Gastroesophageal sphincter (tissue), 4 donors: ENCODE results near the gene FOXK1. TPM values are rescaled to one million over a fixed set of nuclear protein-coding genes. Genes with fewer than 3 reads are reported as not detected.
"Not testable (repeated sequence)": the region's sequence is repeated elsewhere in the genome, so short reads cannot be mapped to it uniquely, and the experiment has no call there.

Source experiments
- ATAC-seq: fragments of 150-250 bp; one replicate; pipeline ENCODE4 v1.9.1; 2016; ENCODE audit warnings: mild to moderate bottlenecking, moderate library complexity
- H3K27ac ChIP-seq, 4 donors: fragments of 200-600 bp; sonication (generic) in 3 of 4; 1 replicate in 3 of 4; 2 replicates in 1 of 4; pipeline ENCODE4 v1.5.1; 2016 to 2019
- H3K27me3 ChIP-seq: fragments of 200-600 bp; sonication (generic); one replicate; pipeline ENCODE4 v1.5.1; 2019
- H3K36me3 ChIP-seq, 2 donors: fragments of 200-600 bp; sonication (generic); one replicate each; pipeline ENCODE4 v1.5.1; 2019; ENCODE audit warnings: control low read depth in 1 of 2
- H3K4me1 ChIP-seq, 3 donors: fragments of 200-600 bp; sonication (generic); 1 replicate in 2 of 3; 2 replicates in 1 of 3; pipeline ENCODE4 v1.5.1; 2016 to 2019; ENCODE audit warnings: control low read depth in 2 of 3
- H3K4me3 ChIP-seq, 2 donors: fragments of 200-600 bp; sonication (generic); one replicate each; pipeline ENCODE4 v1.5.1; 2019; ENCODE audit warnings: mild to moderate bottlenecking in 1 of 2, moderate library complexity in 1 of 2
- H3K9me3 ChIP-seq, 3 donors: fragments of 200-600 bp; sonication (generic); one replicate each; pipeline ENCODE4 v1.5.1; 2017 to 2019; ENCODE audit warnings: control low read depth in 2 of 3
- EP300 ChIP-seq: sonication (generic); formaldehyde crosslinking; IDR thresholded peaks from one replicate; pipeline ENCODE4 v1.6.1; 2017; ENCODE audit warnings: antibody characterized with exemption, mild to moderate bottlenecking
- POLR2A ChIP-seq, 2 donors: fragments of 450-650 bp; IDR thresholded peaks; one replicate each; pipeline ENCODE4 v1.6.1; 2017; ENCODE audit warnings: antibody characterized with exemption in 2 of 2, mild to moderate bottlenecking in 2 of 2, moderate library complexity in 1 of 2
- POLR2AphosphoS5 ChIP-seq: sonication (generic); formaldehyde crosslinking; IDR thresholded peaks from one replicate; pipeline ENCODE4 v1.6.1; 2017; ENCODE audit warnings: antibody characterized with exemption
- WGBS, 2 donors: methylation state at CpG; one replicate each; pipeline ENCODE4 v1.1.5; 2018; ENCODE audit warnings: low coverage in 1 of 2; 5-methylcytosine and 5-hydroxymethylcytosine counted together
- total RNA-seq, 4 donors: library from RNA; depleted of rRNA; stranded (reverse); fragments of >200 nt; gene quantifications; one replicate each; pipeline ENCODE4 v1.1.0, GENCODE V29; 2016
- TF ChIP-seq, protein P1 (sequence below), 4 experiments: fragments of 200-600 bp in 2 of 4; fragments of 450-650 bp in 2 of 4; sonication (generic) in 1 of 4; IDR thresholded peaks; one replicate each; pipeline ENCODE4 v1.5.1; 2017 to 2019; ENCODE audit warnings: antibody characterized with exemption in 4 of 4, mild to moderate bottlenecking in 2 of 4, moderate library complexity in 2 of 4

Gene FOXK1
- total RNA-seq, 4 donors from 2014 or later: 28.5 to 45.2 (median 30.0) TPM

GRCh38 chr7:4641091-4641666 lies 40.9 kb upstream of the FOXK1 start:
- WGBS, 2 donors: 13 to 67% methylated on average over 3 to 7 of the region's 18 CpGs
- H3K36me3 ChIP-seq: no peaks in the 10 kb centered on the region
- TF ChIP-seq, protein P1, sequence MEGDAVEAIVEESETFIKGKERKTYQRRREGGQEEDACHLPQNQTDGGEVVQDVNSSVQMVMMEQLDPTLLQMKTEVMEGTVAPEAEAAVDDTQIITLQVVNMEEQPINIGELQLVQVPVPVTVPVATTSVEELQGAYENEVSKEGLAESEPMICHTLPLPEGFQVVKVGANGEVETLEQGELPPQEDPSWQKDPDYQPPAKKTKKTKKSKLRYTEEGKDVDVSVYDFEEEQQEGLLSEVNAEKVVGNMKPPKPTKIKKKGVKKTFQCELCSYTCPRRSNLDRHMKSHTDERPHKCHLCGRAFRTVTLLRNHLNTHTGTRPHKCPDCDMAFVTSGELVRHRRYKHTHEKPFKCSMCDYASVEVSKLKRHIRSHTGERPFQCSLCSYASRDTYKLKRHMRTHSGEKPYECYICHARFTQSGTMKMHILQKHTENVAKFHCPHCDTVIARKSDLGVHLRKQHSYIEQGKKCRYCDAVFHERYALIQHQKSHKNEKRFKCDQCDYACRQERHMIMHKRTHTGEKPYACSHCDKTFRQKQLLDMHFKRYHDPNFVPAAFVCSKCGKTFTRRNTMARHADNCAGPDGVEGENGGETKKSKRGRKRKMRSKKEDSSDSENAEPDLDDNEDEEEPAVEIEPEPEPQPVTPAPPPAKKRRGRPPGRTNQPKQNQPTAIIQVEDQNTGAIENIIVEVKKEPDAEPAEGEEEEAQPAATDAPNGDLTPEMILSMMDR (IDR thresholded peaks at IDR 0.05): peak in 2 of 4 experiments; percentile 42 to 48
- TF ChIP-seq POLR2A (IDR thresholded peaks at IDR 0.05): no peak
- TF ChIP-seq EP300: no peak
- no peaks in the 10 kb centered on the region for H3K9me3 ChIP-seq
- peaks cover 0 to 14% (median 0%) of the 10 kb centered on the region in 3 donors for H3K4me1 ChIP-seq
- ATAC-seq: no peak
- H3K27me3 ChIP-seq: no peaks in the 10 kb centered on the region
- peak overlapping the region in 3 of 4 donors; percentile 89 to 95 (median 94) for H3K27ac ChIP-seq
- H3K4me3 ChIP-seq: peak overlapping the region; percentile 33 to 72

DNA sequence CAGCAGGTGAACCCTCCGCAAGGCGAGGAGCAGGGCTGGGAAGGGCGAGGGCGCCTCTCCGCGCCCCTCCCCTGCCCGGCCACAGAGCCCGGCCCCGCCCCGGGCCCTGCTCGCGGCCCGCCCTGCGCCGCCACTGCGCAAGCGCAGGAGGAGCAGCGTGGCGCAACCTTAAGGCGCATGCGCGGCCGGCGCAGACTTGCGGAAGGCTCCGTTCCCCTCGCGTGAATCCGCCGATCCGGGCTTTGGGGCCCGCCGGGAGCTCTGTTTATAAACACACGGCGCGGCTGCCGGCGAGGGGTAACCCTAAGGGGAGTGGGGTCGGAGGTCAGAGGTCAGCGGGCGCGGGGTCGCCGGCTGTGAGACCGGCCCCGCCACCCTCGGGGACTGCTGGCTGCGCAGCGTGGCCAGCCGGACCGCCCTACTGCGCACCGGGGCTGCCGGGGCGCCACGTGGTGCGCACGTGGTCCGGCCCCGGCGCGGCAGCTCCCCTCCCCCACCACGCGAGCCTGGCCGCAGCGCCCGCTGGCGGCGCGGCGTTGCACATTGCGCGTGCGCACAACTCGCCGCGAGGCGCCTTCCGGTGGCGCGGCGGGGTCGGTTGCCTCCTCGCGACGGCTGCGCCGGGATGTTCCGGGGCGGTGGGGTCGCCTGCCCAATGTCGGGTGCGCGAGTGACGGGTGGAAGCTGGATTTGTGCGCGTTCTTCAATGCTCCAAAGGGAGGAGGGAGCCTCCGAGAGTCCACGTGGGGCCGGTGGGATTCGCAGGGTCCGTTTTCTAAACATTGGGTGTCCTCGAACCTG lies 40.2 kb upstream of the FOXK1 start:
- 0 to 5% methylated on average over 1 to 8 of the region's 103 CpGs for WGBS, 2 donors
- Histone ChIP-seq H3K4me1 (peaks cover 0 to 14% (median 0%) of the 10 kb centered on the region in 3 donors), H3K27me3 (no peaks in the 10 kb centered on the region), H3K9me3 (no peaks in the 10 kb centered on the region), H3K4me3 (peak overlapping the region; percentile 33 to 72), H3K27ac (peak overlapping the region; percentile 58 to 95 (median 92)), H3K36me3 (no peaks in the 10 kb centered on the region)
- ATAC-seq: peak; percentile 96
- TF ChIP-seq, protein P1 (IDR thresholded peaks at IDR 0.05): peak in 3 of 4 experiments; percentile 70 to 82 (median 78)
- TF ChIP-seq POLR2A (IDR thresholded peaks at IDR 0.05): peak; percentile 73 to 86
- TF ChIP-seq EP300: no peak
- peak; percentile 85 for TF ChIP-seq POLR2AphosphoS5

- H3K4me3 ChIP-seq: peak overlapping the region; percentile 33 to 72
- 47 to 63% methylated on average over 12 to 20 of the region's 20 CpGs for WGBS, 2 donors
- TF ChIP-seq POLR2A (IDR thresholded peaks at IDR 0.05) (no peak), POLR2AphosphoS5 (no peak), EP300 (no peak)
- TF ChIP-seq, protein P1 (IDR thresholded peaks at IDR 0.05): no peak
- no peak for ATAC-seq
- no peaks in the 10 kb centered on the region for H3K36me3 ChIP-seq
- H3K27ac ChIP-seq: peak overlapping the region; percentile 58 to 95 (median 92)
- H3K9me3 ChIP-seq: no peaks in the 10 kb centered on the region
- H3K4me1 ChIP-seq: peaks cover 0 to 14% (median 0%) of the 10 kb centered on the region in 3 donors
- H3K27me3 ChIP-seq: no peaks in the 10 kb centered on the region
Measured at GRCh38 chr7:4642468-4643203, 39.5 kb upstream of the FOXK1 start.

DNA sequence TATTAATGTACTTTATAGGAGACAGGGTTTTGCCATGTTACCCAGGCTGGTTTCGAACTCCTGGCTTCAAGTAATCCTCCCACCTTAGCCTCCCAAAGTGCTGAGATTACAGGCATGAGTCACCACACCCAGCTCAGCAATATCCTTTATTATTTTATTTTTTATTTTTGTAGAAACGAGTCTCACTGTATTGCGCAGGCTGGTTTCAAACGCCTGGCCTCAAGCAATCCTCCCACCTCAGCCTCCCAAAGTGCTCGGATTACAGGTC lies 39.0 kb upstream of the FOXK1 start:
- not testable (repeated sequence) for H3K4me3 ChIP-seq, H3K27ac ChIP-seq, ATAC-seq, H3K36me3 ChIP-seq, H3K9me3 ChIP-seq, H3K27me3 ChIP-seq
- peaks cover 0 to 14% (median 0%) of the 10 kb centered on the region in 3 donors for H3K4me1 ChIP-seq
- 94 to 97% methylated on average over 5 of the region's 5 CpGs for WGBS, 2 donors

GRCh38 chr7:4645246-4645645 lies 36.8 kb upstream of the FOXK1 start:
- Histone ChIP-seq H3K27ac (no peak overlapping the region), H3K27me3 (no peaks in the 10 kb centered on the region), H3K4me1 (peaks cover 0 to 16% (median 0%) of the 10 kb centered on the region in 3 donors), H3K36me3 (no peaks in the 10 kb centered on the region), H3K4me3 (no peak overlapping the region), H3K9me3 (no peaks in the 10 kb centered on the region)
- no peak for ATAC-seq
- no peak for TF ChIP-seq EP300
- no peak for TF ChIP-seq POLR2AphosphoS5
- TF ChIP-seq, protein P1 (IDR thresholded peaks at IDR 0.05): no peak
- no peak for TF ChIP-seq POLR2A (IDR thresholded peaks at IDR 0.05)
- 42 to 47% methylated on average over 2 of the region's 2 CpGs for WGBS, 2 donors
